Spleen (tissue), 11 donors: ENCODE measurements around the gene ACP7. TPM values are rescaled to one million over a fixed set of nuclear protein-coding genes. Genes with fewer than 3 reads are reported as not detected.
"Not testable (repeated sequence)": the region's sequence is repeated elsewhere in the genome, so short reads cannot be mapped to it uniquely, and the experiment has no call there.

Experiments used
- DNase-seq: peaks from one replicate; pipeline ENCODE4 v3.0.0-alpha.2; 2020
- H3K27ac ChIP-seq, 8 donors: fragments of 200-600 bp; sonication (generic) in 7 of 8; 1 replicate in 4 of 8; 2 replicates in 4 of 8; pipeline versions ENCODE4 v1.5.0 to v1.8.0; 2016 to 2021; ENCODE audit warnings: inconsistent platforms in 4 of 8, mild to moderate bottlenecking in 4 of 8, moderate library complexity in 1 of 8
- H3K27me3 ChIP-seq, 7 donors: fragments of 200-600 bp; sonication (generic) in 6 of 7; replicated peaks in 1 of 7; 1 replicate in 4 of 7; 2 replicates in 3 of 7; pipeline versions ENCODE4 v1.5.0 to v1.8.0; 2016 to 2021; ENCODE audit warnings: inconsistent platforms in 3 of 7, mild to moderate bottlenecking in 1 of 7
- H3K36me3 ChIP-seq, 6 donors: fragments of 200-600 bp; sonication (generic) in 5 of 6; 1 replicate in 4 of 6; 2 replicates in 2 of 6; pipeline versions ENCODE4 v1.5.0 to v1.8.0; 2016 to 2021; ENCODE audit warnings: inconsistent platforms in 2 of 6
- H3K4me1 ChIP-seq, 6 donors: fragments of 200-600 bp; sonication (generic) in 5 of 6; 1 replicate in 3 of 6; 2 replicates in 3 of 6; pipeline versions ENCODE4 v1.5.0 to v1.8.0; 2016 to 2021; ENCODE audit warnings: inconsistent platforms in 3 of 6
- H3K4me3 ChIP-seq, 8 donors: fragments of 200-600 bp; sonication (generic) in 7 of 8; 1 replicate in 4 of 8; 2 replicates in 4 of 8; pipeline versions ENCODE4 v1.5.0 to v1.8.0; 2016 to 2021; ENCODE audit warnings: inconsistent platforms in 4 of 8, mild to moderate bottlenecking in 4 of 8, moderate library complexity in 2 of 8
- H3K9me3 ChIP-seq, 8 donors: fragments of 200-600 bp; sonication (generic) in 7 of 8; 1 replicate in 4 of 8; 2 replicates in 4 of 8; pipeline versions ENCODE4 v1.5.0 to v1.8.0; 2016 to 2021; ENCODE audit warnings: inconsistent platforms in 4 of 8
- CTCF ChIP-seq, 11 experiments: fragments of 200-600 bp in 7 of 11; fragments of 450-650 bp in 4 of 11; sonication (generic) in 4 of 11; IDR thresholded peaks in 8 of 11; conservative IDR thresholded peaks in 3 of 11; 1 replicate in 7 of 11; 2 replicates in 4 of 11; pipeline versions ENCODE4 v1.4.0 to v1.8.0; 2016 to 2021; ENCODE audit warnings: antibody characterized with exemption in 11 of 11, inconsistent platforms in 4 of 11, mild to moderate bottlenecking in 1 of 11
- POLR2A ChIP-seq, 3 donors: fragments of 450-650 bp; IDR thresholded peaks; one replicate each; pipeline ENCODE4 v1.5.1; 2017; ENCODE audit warnings: antibody characterized with exemption in 3 of 3, mild to moderate bottlenecking in 1 of 3
- POLR2AphosphoS5 ChIP-seq, 3 donors: sonication (generic); formaldehyde crosslinking; IDR thresholded peaks; one replicate each; pipeline ENCODE4 v1.5.1; 2017; ENCODE audit warnings: antibody characterized with exemption in 3 of 3
- WGBS, 5 donors: extraction: QIAGEN DNeasy Blood & Tissue Kit in 3 of 5; methylation state at CpG; one replicate each; pipeline versions ENCODE4 v1.1.5 to v1.1.7; 2013 to 2018; 5-methylcytosine and 5-hydroxymethylcytosine counted together
- intact Hi-C: fragments of 100-400 bp; cut with DNase I; formaldehyde crosslinking; loops from one replicate; pipeline ENCODE4 v1.15.0; 2023; ENCODE audit warnings: low total_unique reads
- polyA plus RNA-seq, 3 donors: library from polyadenylated mRNA; stranded (reverse); fragments of 200-250 nt; gene quantifications; one replicate each; pipeline ENCODE4 v1.2.1, GENCODE V29; 2013
- total RNA-seq, 7 donors: library from RNA; depleted of rRNA in 3 of 7; stranded (reverse); fragments of >200 nt in 3 of 7; fragmentation: NEBNext Ultra II Directional in 4 of 7; extraction: Animal tissue kit (Norgen Biotek cat#: 25700) in 4 of 7; gene quantifications; one replicate each; pipeline versions ENCODE4 v1.1.0 to v1.2.1, GENCODE V29; 2016 to 2021
- donor health status: healthy with polysubstance abuse.
- donor health status: DM: no; HTN: no; CAD: no; lungs with moderate emphysema.
- donor health status: DM: no; HTN: no; CAD: no.
- donor health status: Bipolar disorder and iron deficiency.
- donor health status: healthy.
- donor health status: DM: no; HTN: no; CAD: no.
- donor health status: DM: yes; HTN: yes; CAD: no.

Gene ACP7
- total and polyA plus RNA-seq, 10 donors = not detected

GRCh38 chr19:39113199-39113598 is 29.0 kb downstream of the ACP7 start:
- Histone ChIP-seq H3K4me3 (no peak overlapping the region), H3K36me3 (no peaks in the 10 kb centered on the region), H3K9me3 (no peaks in the 10 kb centered on the region), H3K27me3 (peaks cover 0 to 37% (median 0%) of the 10 kb centered on the region in 7 donors), H3K27ac (no peak overlapping the region), H3K4me1 (peaks cover 0 to 5% (median 0%) of the 10 kb centered on the region in 6 donors)
- intact Hi-C loops = no loop called here
- TF ChIP-seq CTCF (IDR thresholded peaks at IDR 0.05 in 8 of 11, conservative IDR thresholded peaks at IDR 0.05 in 3 of 11) = no peak
- no peak for TF ChIP-seq POLR2A (IDR thresholded peaks at IDR 0.05)
- TF ChIP-seq POLR2AphosphoS5 (IDR thresholded peaks at IDR 0.05) = no peak
- WGBS, 5 donors = 73 to 84% (median 76%) methylated on average over 10 of the region's 10 CpGs
- DNase-seq = no peak

- no peak for DNase-seq
- H3K4me1 ChIP-seq = peaks cover 0 to 4% (median 0%) of the 10 kb centered on the region in 6 donors
- no peak overlapping the region for H3K4me3 ChIP-seq
- 70 to 86% (median 80%) methylated on average over 10 to 11 of the region's 11 CpGs for WGBS, 5 donors
- intact Hi-C loops = no loop called here
- TF ChIP-seq POLR2AphosphoS5 (IDR thresholded peaks at IDR 0.05) (no peak), CTCF (IDR thresholded peaks at IDR 0.05 in 8 of 11, conservative IDR thresholded peaks at IDR 0.05 in 3 of 11) (no peak), POLR2A (IDR thresholded peaks at IDR 0.05) (no peak)
- H3K27ac ChIP-seq = no peak overlapping the region
- no peaks in the 10 kb centered on the region for H3K36me3 ChIP-seq
- H3K27me3 ChIP-seq = peaks cover 0 to 26% (median 0%) of the 10 kb centered on the region in 7 donors
- no peaks in the 10 kb centered on the region for H3K9me3 ChIP-seq
Measured at GRCh38 chr19:39115105-39115847, 31.1 kb downstream of the ACP7 start.

GRCh38 chr19:39117023-39117422 is 32.9 kb downstream of the ACP7 start:
- H3K9me3 ChIP-seq, H3K4me3 ChIP-seq, DNase-seq, H3K36me3 ChIP-seq, H3K27ac ChIP-seq, H3K4me1 ChIP-seq, intact Hi-C loops: not testable (repeated sequence)
- peaks cover 0 to 21% (median 0%) of the 10 kb centered on the region in 7 donors for H3K27me3 ChIP-seq
- WGBS, 5 donors = 84 to 88% (median 86%) methylated on average over 8 of the region's 8 CpGs

GRCh38 chr19:39119830-39120229 is 35.7 kb downstream of the ACP7 start:
- no peak for TF ChIP-seq POLR2AphosphoS5 (IDR thresholded peaks at IDR 0.05)
- DNase-seq = no peak

GRCh38 chr19:39122934-39123731 is 39.0 kb downstream of the ACP7 start:
- 81 to 92% (median 87%) methylated on average over 18 of the region's 18 CpGs for WGBS, 5 donors
- Histone ChIP-seq H3K27me3 (peaks cover 0 to 14% (median 0%) of the 10 kb centered on the region in 7 donors), H3K4me3 (no peak overlapping the region), H3K9me3 (no peaks in the 10 kb centered on the region), H3K36me3 (no peaks in the 10 kb centered on the region), H3K27ac (no peak overlapping the region), H3K4me1 (peaks cover 0 to 48% (median 33%) of the 10 kb centered on the region in 6 donors)
- no peak for TF ChIP-seq CTCF (IDR thresholded peaks at IDR 0.05 in 8 of 11, conservative IDR thresholded peaks at IDR 0.05 in 3 of 11)
- no peak for TF ChIP-seq POLR2AphosphoS5 (IDR thresholded peaks at IDR 0.05)
- no peak for TF ChIP-seq POLR2A (IDR thresholded peaks at IDR 0.05)
- intact Hi-C loops = loop anchor here (5.0 to 10.0 kb wide), 3 partner anchors 62 to 412 kb away; partner anchors contain the start of gene EID2B
- no peak for DNase-seq

More at GRCh38 chr19:39119830-39120229, 35.7 kb downstream of the ACP7 start:
- Histone ChIP-seq H3K27ac (no peak overlapping the region), H3K9me3 (no peaks in the 10 kb centered on the region), H3K4me3 (no peak overlapping the region), H3K4me1 (peaks cover 0 to 16% (median 8%) of the 10 kb centered on the region in 6 donors), H3K36me3 (no peaks in the 10 kb centered on the region), H3K27me3 (peaks cover 0 to 14% (median 0%) of the 10 kb centered on the region in 7 donors)
- intact Hi-C loops = loop anchor here (5.0 to 10.0 kb wide), 3 partner anchors 65 to 415 kb away; partner anchors contain the start of gene EID2B
- 57 to 95% (median 82%) methylated on average over 1 of the region's 1 CpG for WGBS, 5 donors
